Small intestine (tissue), 7 donors: ENCODE results near the gene SS18L1. TPM values are rescaled to one million over a fixed set of nuclear protein-coding genes. Genes with fewer than 3 reads are reported as not detected.

ENCODE experiments used
- DNase-seq, 2 donors: peaks; one replicate each; pipeline versions ENCODE4 v3.0.0 to v3.0.0-alpha.2; 2013
- FAIRE-seq: peaks from 2 replicates; lab custom pipeline; 2012; peaks lifted over from hg19 to GRCh38; lab: Jason Lieb, UNC
- H3K27ac ChIP-seq, 3 donors: one replicate each; pipeline ENCODE4 v1.5.1; 2013; ENCODE audit warnings: low read length in 2 of 3, mild to moderate bottlenecking in 2 of 3, control low read depth in 1 of 3, inconsistent platforms in 1 of 3, low read depth in 1 of 3, moderate library complexity in 1 of 3
- H3K27me3 ChIP-seq, 3 donors: one replicate each; pipeline ENCODE4 v1.6.1; 2013; ENCODE audit warnings: low read length in 3 of 3, inconsistent platforms in 1 of 3; ENCODE audit not compliant: control insufficient read depth in 3 of 3, insufficient read depth in 3 of 3
- H3K36me3 ChIP-seq, 3 donors: one replicate each; pipeline ENCODE4 v1.6.1; 2013; ENCODE audit warnings: low read length in 3 of 3, inconsistent platforms in 1 of 3, low read depth in 1 of 3, mild to moderate bottlenecking in 1 of 3, moderate library complexity in 1 of 3; ENCODE audit not compliant: control insufficient read depth in 3 of 3, insufficient read depth in 2 of 3
- H3K4me1 ChIP-seq, 3 donors: one replicate each; pipeline ENCODE4 v1.6.1; 2013; ENCODE audit warnings: low read length in 2 of 3, inconsistent platforms in 1 of 3, low read depth in 1 of 3, mild to moderate bottlenecking in 1 of 3, moderate library complexity in 1 of 3; ENCODE audit not compliant: control insufficient read depth in 3 of 3, insufficient read depth in 2 of 3
- H3K4me3 ChIP-seq, 3 donors: one replicate each; pipeline ENCODE4 v1.5.1; 2013; ENCODE audit warnings: low read length in 3 of 3, control low read depth in 1 of 3, inconsistent platforms in 1 of 3, low read depth in 1 of 3, mild to moderate bottlenecking in 1 of 3, moderate library complexity in 1 of 3
- H3K9me3 ChIP-seq, 2 donors: one replicate each; pipeline ENCODE4 v1.6.1; 2013; ENCODE audit warnings: low read depth in 1 of 2, low read length in 1 of 2; ENCODE audit not compliant: control insufficient read depth in 2 of 2, insufficient read depth in 1 of 2
- WGBS, 3 donors: extraction: QIAGEN DNeasy Blood & Tissue Kit; methylation state at CpG; one replicate each; pipeline ENCODE4 v1.1.7; 2013; 5-methylcytosine and 5-hydroxymethylcytosine counted together
- polyA plus RNA-seq, 4 donors: library from polyadenylated mRNA; stranded (reverse) in 3 of 4; unstranded in 1 of 4; fragments of 200-250 nt in 3 of 4; fragments of 120-200 nt in 1 of 4; gene quantifications; one replicate each; pipeline versions ENCODE4 v1.2.1 to v1.2.3, GENCODE V29; 2013
- donor health status: healthy with polysubstance abuse.
- donor health status: control.
- donor health status: control.
- donor health status: Bipolar disorder and iron deficiency.
- donor health status: healthy.

SS18L1 gene
- polyA plus RNA-seq, 4 donors, result 7.5 to 17.5 (median 11.3) TPM

DNA sequence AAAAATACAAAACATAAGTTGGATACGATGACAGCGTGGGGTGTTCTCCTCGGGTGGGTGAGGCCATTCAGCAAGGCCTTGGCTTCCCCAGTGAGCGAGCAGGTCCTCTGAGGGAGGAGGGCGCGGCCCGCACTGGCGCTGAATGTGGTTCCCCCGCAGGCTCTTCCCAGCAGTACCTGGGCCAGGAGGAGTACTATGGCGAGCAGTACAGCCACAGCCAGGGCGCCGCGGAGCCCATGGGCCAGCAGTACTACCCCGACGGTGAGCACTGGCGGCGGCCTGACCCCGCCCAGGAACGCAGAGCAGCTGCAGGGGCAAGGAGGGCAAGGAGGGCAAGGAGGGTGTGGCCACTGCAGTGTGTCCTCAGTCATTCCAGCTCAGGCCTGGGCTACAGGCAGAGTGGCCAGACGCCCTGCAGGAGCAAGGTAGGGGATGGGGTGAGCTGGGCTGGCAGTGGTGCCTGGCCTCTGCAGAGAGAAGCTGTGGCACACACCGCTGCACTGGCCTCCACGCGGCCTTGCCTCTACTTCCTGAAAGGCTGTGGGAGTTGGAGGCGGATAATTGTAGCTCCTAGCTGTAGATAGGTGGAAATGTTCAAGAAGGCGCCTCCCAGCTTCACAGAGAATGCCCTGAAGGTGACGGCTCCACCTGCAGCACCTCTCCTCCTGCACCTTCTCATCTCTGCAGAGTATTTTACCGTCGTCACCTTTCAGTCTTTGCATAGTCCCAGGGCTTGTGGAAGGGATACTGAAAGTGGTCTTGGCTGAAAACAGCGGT lies 20.6 kb downstream of the SS18L1 start:
- Histone ChIP-seq H3K36me3 (peaks cover 0 to 79% (median 17%) of the 10 kb centered on the region in 3 donors), H3K4me1 (no peaks in the 10 kb centered on the region), H3K9me3 (no peaks in the 10 kb centered on the region), H3K27ac (no peak overlapping the region), H3K27me3 (no peaks in the 10 kb centered on the region), H3K4me3 (no peak overlapping the region)
- no peak for DNase-seq
- WGBS, 3 donors, result 88 to 93% (median 89%) methylated on average over 24 to 29 of the region's 29 CpGs
- no peak for FAIRE-seq

- Histone ChIP-seq H3K27me3 (no peaks in the 10 kb centered on the region), H3K4me3 (no peak overlapping the region), H3K36me3 (peaks cover 0 to 79% (median 17%) of the 10 kb centered on the region in 3 donors), H3K9me3 (no peaks in the 10 kb centered on the region), H3K4me1 (no peaks in the 10 kb centered on the region), H3K27ac (no peak overlapping the region)
- DNase-seq (no peak), FAIRE-seq (no peak)
- 95 to 98% (median 96%) methylated on average over 39 to 41 of the region's 41 CpGs for WGBS, 3 donors
Observed at GRCh38 chr20:62164879-62165761, 21.6 kb downstream of the SS18L1 start.

DNA sequence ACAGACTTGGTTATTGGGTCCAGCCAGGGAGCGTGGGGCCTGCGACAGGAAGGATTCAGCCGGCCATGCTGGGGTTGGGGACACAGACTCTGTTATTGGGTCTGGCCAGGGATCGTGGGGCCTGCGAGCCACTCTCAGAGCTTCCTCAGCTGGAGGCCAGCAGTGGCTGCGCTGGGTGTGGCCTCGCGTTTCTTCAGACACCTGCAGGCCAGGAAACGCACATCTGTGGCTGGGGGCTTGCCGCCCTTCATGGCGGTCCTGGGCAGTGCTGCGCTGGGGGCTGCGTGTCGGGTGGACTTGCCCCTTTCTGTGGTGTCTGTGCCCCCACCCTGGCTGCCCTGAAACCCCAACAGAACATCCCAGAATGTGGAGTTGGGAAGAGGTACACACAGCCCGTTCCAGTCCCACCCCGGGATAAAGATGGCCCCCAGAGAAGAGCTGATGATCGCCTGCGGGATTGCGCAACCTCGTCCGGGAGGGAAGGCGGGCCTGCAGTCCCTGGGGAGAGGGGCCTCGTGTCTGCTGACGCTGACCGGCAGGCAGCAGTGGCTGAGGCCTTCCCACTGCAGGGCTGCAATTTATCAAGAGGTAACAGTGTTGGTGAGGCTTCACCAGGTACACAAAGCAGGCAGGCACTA lies 22.3 kb downstream of the SS18L1 start:
- no peaks in the 10 kb centered on the region for H3K4me1 ChIP-seq
- no peak for FAIRE-seq
- no peak overlapping the region for H3K27ac ChIP-seq
- no peak for DNase-seq
- peaks cover 0 to 77% (median 17%) of the 10 kb centered on the region in 3 donors for H3K36me3 ChIP-seq
- H3K4me3 ChIP-seq, result no peak overlapping the region
- no peaks in the 10 kb centered on the region for H3K9me3 ChIP-seq
- H3K27me3 ChIP-seq, result no peaks in the 10 kb centered on the region
- WGBS, 3 donors, result 88 to 93% (median 91%) methylated on average over 25 of the region's 25 CpGs

- no peaks in the 10 kb centered on the region for H3K9me3 ChIP-seq
- DNase-seq, result no peak
- peaks cover 0 to 69% (median 17%) of the 10 kb centered on the region in 3 donors for H3K36me3 ChIP-seq
- FAIRE-seq, result no peak
- no peak overlapping the region for H3K4me3 ChIP-seq
- no peaks in the 10 kb centered on the region for H3K4me1 ChIP-seq
- H3K27ac ChIP-seq, result no peak overlapping the region
- H3K27me3 ChIP-seq, result no peaks in the 10 kb centered on the region
- 85 to 93% (median 89%) methylated on average over 6 of the region's 6 CpGs for WGBS, 3 donors
Observed at GRCh38 chr20:62167474-62167873, 23.9 kb downstream of the SS18L1 start.

GRCh38 chr20:62168061-62168460 lies 24.5 kb downstream of the SS18L1 start:
- H3K36me3 ChIP-seq, result peaks cover 0 to 68% (median 12%) of the 10 kb centered on the region in 3 donors
- no peak overlapping the region for H3K27ac ChIP-seq
- H3K9me3 ChIP-seq, result no peaks in the 10 kb centered on the region
- no peak overlapping the region for H3K4me3 ChIP-seq
- H3K27me3 ChIP-seq, result no peaks in the 10 kb centered on the region
- H3K4me1 ChIP-seq, result no peaks in the 10 kb centered on the region
- FAIRE-seq, result no peak
- DNase-seq, result no peak
- 87 to 94% (median 93%) methylated on average over 4 of the region's 4 CpGs for WGBS, 3 donors

- FAIRE-seq (no peak), DNase-seq (no peak)
Observed at GRCh38 chr20:62168890-62169435, 25.4 kb downstream of the SS18L1 start.

GRCh38 chr20:62170536-62170935 lies 27.0 kb downstream of the SS18L1 start:
- Histone ChIP-seq H3K4me3 (no peak overlapping the region), H3K27me3 (no peaks in the 10 kb centered on the region), H3K9me3 (no peaks in the 10 kb centered on the region), H3K36me3 (peaks cover 4 to 63% (median 5%) of the 10 kb centered on the region in 3 donors), H3K27ac (no peak overlapping the region), H3K4me1 (no peaks in the 10 kb centered on the region)
- 92 to 95% (median 94%) methylated on average over 9 of the region's 9 CpGs for WGBS, 3 donors
- FAIRE-seq (no peak), DNase-seq (no peak)

More at GRCh38 chr20:62168890-62169435, 25.4 kb downstream of the SS18L1 start:
- H3K9me3 ChIP-seq, result no peaks in the 10 kb centered on the region
- 96 to 97% (median 97%) methylated on average over 23 of the region's 23 CpGs for WGBS, 3 donors
- H3K27ac ChIP-seq, result no peak overlapping the region
- H3K4me3 ChIP-seq, result no peak overlapping the region
- no peaks in the 10 kb centered on the region for H3K4me1 ChIP-seq
- peaks cover 0 to 64% (median 10%) of the 10 kb centered on the region in 3 donors for H3K36me3 ChIP-seq
- H3K27me3 ChIP-seq, result no peaks in the 10 kb centered on the region

DNA sequence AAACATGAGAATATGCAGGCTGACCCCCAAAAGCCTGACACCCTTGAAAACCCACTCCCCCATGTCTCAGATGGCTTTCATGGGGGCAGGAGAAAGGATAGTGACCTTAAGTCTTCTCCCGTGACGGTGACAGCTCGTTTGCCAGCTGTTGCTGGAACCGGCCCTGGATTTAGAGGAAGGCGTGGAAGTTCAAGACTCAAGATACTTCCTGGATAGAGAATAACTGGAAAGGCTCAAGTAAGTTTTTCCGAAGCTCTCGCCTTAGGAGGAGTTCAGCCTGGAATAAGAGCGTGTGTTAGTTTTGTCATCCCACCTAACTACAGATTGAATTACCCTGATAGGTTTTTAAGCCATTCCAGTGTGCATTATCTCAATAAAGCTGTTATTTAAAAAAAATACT lies 27.7 kb downstream of the SS18L1 start:
- Histone ChIP-seq H3K4me1 (no peaks in the 10 kb centered on the region), H3K36me3 (peaks cover 2 to 61% (median 4%) of the 10 kb centered on the region in 3 donors), H3K27ac (no peak overlapping the region), H3K27me3 (no peaks in the 10 kb centered on the region), H3K9me3 (no peaks in the 10 kb centered on the region), H3K4me3 (no peak overlapping the region)
- FAIRE-seq (no peak), DNase-seq (no peak)
- 78 to 93% (median 86%) methylated on average over 8 of the region's 8 CpGs for WGBS, 3 donors
